Measurements from ENCODE around the gene LYSET. TPM values are rescaled to one million over a fixed set of nuclear protein-coding genes. Genes with fewer than 3 reads are reported as not detected.
"Not testable (repeated sequence)": the region's sequence is repeated elsewhere in the genome, so short reads cannot be mapped to it uniquely, and the experiment has no call there.

LYSET gene
- 19.0 TPM for polyA plus RNA-seq (2013, experiment 1 of 2)
- 19.9 TPM for polyA plus RNA-seq (2013, experiment 2 of 2)

- Histone ChIP-seq H3K4me1 (ENCODE audit: control insufficient read depth, insufficient read depth, low read depth, low read length) (peaks cover 6% of the 10 kb centered on the region), H2AFZ (ENCODE audit: low read depth, low read length) (peak within 1 kb of the TSS; percentile 99), H3K23ac (ENCODE audit: low read length in 2 of 2) (peak within 1 kb of the TSS in 1 of 2 experiments; percentile 77), H3K14ac (ENCODE audit: low read length in 2 of 2) (peak within 1 kb of the TSS in 1 of 2 experiments; percentile 95), H3K4ac (ENCODE audit: low read depth in 1 of 2, low read length in 2 of 2) (peak within 1 kb of the TSS; percentile 89 to 94), H3K4me2 (ENCODE audit: low read length, poor library complexity, severe bottlenecking) (peak within 1 kb of the TSS; percentile 95), H2AK5ac (ENCODE audit: low read length, severe bottlenecking) (peak within 1 kb of the TSS; percentile 6), H2BK5ac (ENCODE audit: low read depth, low read length, poor library complexity, severe bottlenecking) (peak within 1 kb of the TSS; percentile 87), H4K91ac (ENCODE audit: low read length) (peak within 1 kb of the TSS; percentile 75), H3K18ac (ENCODE audit: low read depth in 1 of 2, low read length in 2 of 2) (peak within 1 kb of the TSS; percentile 95 to 97), H3K9ac (ENCODE audit: low read length) (peak within 1 kb of the TSS; percentile 93), H4K8ac (ENCODE audit: low read length) (peak within 1 kb of the TSS; percentile 86), H3K27ac (ENCODE audit: low read length, poor library complexity, severe bottlenecking) (peak within 1 kb of the TSS; percentile 82), H3K27me3 (ENCODE audit: control insufficient read depth in 1 of 2, insufficient read depth in 1 of 2, low read length in 2 of 2) (no peaks in the 10 kb centered on the region), H2BK12ac (ENCODE audit: low read length in 2 of 2) (peak within 1 kb of the TSS; percentile 9 to 10), H2BK120ac (ENCODE audit: low read depth, low read length) (peak within 1 kb of the TSS; percentile 92), H3K79me1 (replicated peaks; ENCODE audit: low read length, poor library complexity, severe bottlenecking) (peaks cover 23% of the 10 kb centered on the region), H3K36me3 (ENCODE audit: control insufficient read depth in 1 of 2, insufficient read depth in 2 of 2, low read depth in 1 of 2, low read length in 2 of 2) (peaks cover 15 to 42% of the 10 kb centered on the region in 2 experiments), H2BK15ac (ENCODE audit: low read depth, poor library complexity, severe bottlenecking) (peak within 1 kb of the TSS; percentile 89), H3K4me3 (ENCODE audit: insufficient read depth in 1 of 2, low read depth in 1 of 2, low read length in 2 of 2) (peak within 1 kb of the TSS; percentile 81 to 99), H3K9me3 (ENCODE audit: control insufficient read depth, low read length) (no peaks in the 10 kb centered on the region)
- DNase-seq = peak; percentile 86
- under 1% methylated on average over 111 of the region's 124 CpGs for WGBS
Measured at GRCh38 chr14:93184391-93185348, at the start of gene LYSET, which contains the start of gene MOAP1. LYSET (plus strand) TSS chr14:93185317; CDS start chr14:93185406, 89 bp downstream. MOAP1 (minus strand) TSS chr14:93184897; CDS start chr14:93184242, 655 bp downstream.

- H2AK5ac ChIP-seq (ENCODE audit: low read length, severe bottlenecking) = no peak overlapping the region
- no peak overlapping the region for H3K4ac ChIP-seq (ENCODE audit: low read depth in 1 of 2, low read length in 2 of 2)
- no peak overlapping the region for H2BK120ac ChIP-seq (ENCODE audit: low read depth, low read length)
- no peaks in the 10 kb centered on the region for H3K4me1 ChIP-seq (ENCODE audit: control insufficient read depth, insufficient read depth, low read depth, low read length)
- H4K8ac ChIP-seq (ENCODE audit: low read length) = no peak overlapping the region
- H3K79me1 ChIP-seq (replicated peaks; ENCODE audit: low read length, poor library complexity, severe bottlenecking) = no peaks in the 10 kb centered on the region
- no peaks in the 10 kb centered on the region for H3K9me3 ChIP-seq (ENCODE audit: control insufficient read depth, low read length)
- H3K27me3 ChIP-seq (ENCODE audit: control insufficient read depth in 1 of 2, insufficient read depth in 1 of 2, low read length in 2 of 2) = peaks cover 0 to 10% of the 10 kb centered on the region in 2 experiments
- no peak overlapping the region for H3K27ac ChIP-seq (ENCODE audit: low read length, poor library complexity, severe bottlenecking)
- H2BK5ac ChIP-seq (ENCODE audit: low read depth, low read length, poor library complexity, severe bottlenecking) = no peak overlapping the region
- no peak overlapping the region for H3K18ac ChIP-seq (ENCODE audit: low read depth in 1 of 2, low read length in 2 of 2)
- no peak overlapping the region for H3K23ac ChIP-seq (ENCODE audit: low read length in 2 of 2)
- no peak for DNase-seq
- 86% methylated on average over 4 of the region's 5 CpGs for WGBS
- no peak overlapping the region for H3K4me3 ChIP-seq (ENCODE audit: insufficient read depth in 1 of 2, low read depth in 1 of 2, low read length in 2 of 2)
- no peak overlapping the region for H3K9ac ChIP-seq (ENCODE audit: low read length)
- H2BK12ac ChIP-seq (ENCODE audit: low read length in 2 of 2) = no peak overlapping the region
- H2AFZ ChIP-seq (ENCODE audit: low read depth, low read length) = no peak overlapping the region
- H2BK15ac ChIP-seq (ENCODE audit: low read depth, poor library complexity, severe bottlenecking) = no peak overlapping the region
- no peak overlapping the region for H4K91ac ChIP-seq (ENCODE audit: low read length)
- H3K36me3 ChIP-seq (ENCODE audit: control insufficient read depth in 1 of 2, insufficient read depth in 2 of 2, low read depth in 1 of 2, low read length in 2 of 2) = no peaks in the 10 kb centered on the region
- H3K14ac ChIP-seq (ENCODE audit: low read length in 2 of 2) = no peak overlapping the region
- H3K4me2 ChIP-seq (ENCODE audit: low read length, poor library complexity, severe bottlenecking) = no peak overlapping the region
Measured at GRCh38 chr14:93135399-93135798, 49.7 kb upstream of the LYSET start.

GRCh38 chr14:93136009-93136408, 49.1 kb upstream of the LYSET start:
- Histone ChIP-seq H2BK5ac (ENCODE audit: low read depth, low read length, poor library complexity, severe bottlenecking) (no peak overlapping the region), H3K4me1 (ENCODE audit: control insufficient read depth, insufficient read depth, low read depth, low read length) (no peaks in the 10 kb centered on the region), H3K4ac (ENCODE audit: low read depth in 1 of 2, low read length in 2 of 2) (no peak overlapping the region), H3K9ac (ENCODE audit: low read length) (no peak overlapping the region), H2AFZ (ENCODE audit: low read depth, low read length) (no peak overlapping the region), H3K14ac (ENCODE audit: low read length in 2 of 2) (no peak overlapping the region), H3K23ac (ENCODE audit: low read length in 2 of 2) (no peak overlapping the region), H2BK15ac (ENCODE audit: low read depth, poor library complexity, severe bottlenecking) (no peak overlapping the region), H3K4me2 (ENCODE audit: low read length, poor library complexity, severe bottlenecking) (no peak overlapping the region), H4K8ac (ENCODE audit: low read length) (no peak overlapping the region), H3K9me3 (ENCODE audit: control insufficient read depth, low read length) (no peaks in the 10 kb centered on the region), H2BK120ac (ENCODE audit: low read depth, low read length) (no peak overlapping the region), H3K36me3 (ENCODE audit: control insufficient read depth in 1 of 2, insufficient read depth in 2 of 2, low read depth in 1 of 2, low read length in 2 of 2) (no peaks in the 10 kb centered on the region), H4K91ac (ENCODE audit: low read length) (no peak overlapping the region), H3K4me3 (ENCODE audit: insufficient read depth in 1 of 2, low read depth in 1 of 2, low read length in 2 of 2) (no peak overlapping the region), H3K18ac (ENCODE audit: low read depth in 1 of 2, low read length in 2 of 2) (no peak overlapping the region), H3K79me1 (replicated peaks; ENCODE audit: low read length, poor library complexity, severe bottlenecking) (no peaks in the 10 kb centered on the region), H3K27ac (ENCODE audit: low read length, poor library complexity, severe bottlenecking) (no peak overlapping the region), H3K27me3 (ENCODE audit: control insufficient read depth in 1 of 2, insufficient read depth in 1 of 2, low read length in 2 of 2) (peaks cover 0 to 10% of the 10 kb centered on the region in 2 experiments), H2AK5ac (ENCODE audit: low read length, severe bottlenecking) (no peak overlapping the region), H2BK12ac (ENCODE audit: low read length in 2 of 2) (no peak overlapping the region)
- no peak for DNase-seq
- WGBS = 80% methylated on average over 8 of the region's 8 CpGs

- not testable (repeated sequence) for H3K79me1 ChIP-seq (replicated peaks; ENCODE audit: low read length, poor library complexity, severe bottlenecking); H3K23ac ChIP-seq (ENCODE audit: low read length in 2 of 2); H3K27ac ChIP-seq (ENCODE audit: low read length, poor library complexity, severe bottlenecking); H4K91ac ChIP-seq (ENCODE audit: low read length); H3K36me3 ChIP-seq (ENCODE audit: control insufficient read depth in 1 of 2, insufficient read depth in 2 of 2, low read depth in 1 of 2, low read length in 2 of 2); H2AFZ ChIP-seq (ENCODE audit: low read depth, low read length); H3K9me3 ChIP-seq (ENCODE audit: control insufficient read depth, low read length); H2BK120ac ChIP-seq (ENCODE audit: low read depth, low read length); DNase-seq; H3K14ac ChIP-seq (ENCODE audit: low read length in 2 of 2); H3K18ac ChIP-seq (ENCODE audit: low read depth in 1 of 2, low read length in 2 of 2); H4K8ac ChIP-seq (ENCODE audit: low read length); H2AK5ac ChIP-seq (ENCODE audit: low read length, severe bottlenecking); H3K4me1 ChIP-seq (ENCODE audit: control insufficient read depth, insufficient read depth, low read depth, low read length); H2BK5ac ChIP-seq (ENCODE audit: low read depth, low read length, poor library complexity, severe bottlenecking); H3K4me2 ChIP-seq (ENCODE audit: low read length, poor library complexity, severe bottlenecking); H2BK12ac ChIP-seq (ENCODE audit: low read length in 2 of 2); H3K9ac ChIP-seq (ENCODE audit: low read length); H3K4me3 ChIP-seq (ENCODE audit: insufficient read depth in 1 of 2, low read depth in 1 of 2, low read length in 2 of 2); H2BK15ac ChIP-seq (ENCODE audit: low read depth, poor library complexity, severe bottlenecking); H3K4ac ChIP-seq (ENCODE audit: low read depth in 1 of 2, low read length in 2 of 2)
- peaks cover 0 to 10% of the 10 kb centered on the region in 2 experiments for H3K27me3 ChIP-seq (ENCODE audit: control insufficient read depth in 1 of 2, insufficient read depth in 1 of 2, low read length in 2 of 2)
- 88% methylated on average over 13 of the region's 13 CpGs for WGBS
Measured at GRCh38 chr14:93136508-93136907, 48.6 kb upstream of the LYSET start.

Measured in mesenchymal stem cell (in vitro differentiated cells and primary cell).